Fibroblast of lung (primary cell): ENCODE measurements around the gene GRIA2.

Experiments
- CTCF ChIP-seq, 2 donors: IDR thresholded peaks in 1 of 2; conservative IDR thresholded peaks in 1 of 2; 1 replicate in 1 of 2; 2 replicates in 1 of 2; pipeline ENCODE4 v1.5.1; 2011 to 2012; ENCODE audit warnings: low read length in 2 of 2, control low read depth in 1 of 2, inconsistent platforms in 1 of 2, low read depth in 1 of 2, mild to moderate bottlenecking in 1 of 2
- EZH2 ChIP-seq: IDR thresholded peaks from 2 replicates; pipeline ENCODE4 v1.5.1; 2012; ENCODE audit warnings: low read length, control low read depth, mild to moderate bottlenecking; ENCODE audit errors: missing control alignments

GRCh38 chr4:157226035-157226434 is 5.5 kb downstream of the GRIA2 start:
- no peak for TF ChIP-seq EZH2
- TF ChIP-seq CTCF (conservative IDR thresholded peaks at IDR 0.05 in 1 of 2, IDR thresholded peaks at IDR 0.05 in 1 of 2; ENCODE audit: low read depth in 1 of 2, low read length in 2 of 2): no peak
